Measurements from ENCODE around the gene TNS1. TPM values are rescaled to one million over a fixed set of nuclear protein-coding genes. Genes with fewer than 3 reads are reported as not detected.

Gene TNS1
- total RNA-seq, 1 donor from 2014 or later = 11.6 TPM

- peaks cover 5% of the 10 kb centered on the region for H3K27me3 Mint-ChIP-seq (ENCODE audit: unreplicated experiment)
- H3K9me3 Mint-ChIP-seq (ENCODE audit: unreplicated experiment) = no peaks in the 10 kb centered on the region
- no peak for DNase-seq (ENCODE audit: low spot score)
- TF ChIP-seq CTCF (IDR thresholded peaks at IDR 0.05; ENCODE audit: unreplicated experiment) = no peak
- no peak overlapping the region for H3K27ac Mint-ChIP-seq (ENCODE audit: unreplicated experiment)
- peaks cover 5% of the 10 kb centered on the region for H3K36me3 Mint-ChIP-seq (ENCODE audit: low read depth, unreplicated experiment)
- peaks cover 8% of the 10 kb centered on the region for H3K4me1 Mint-ChIP-seq (ENCODE audit: unreplicated experiment)
- no peak overlapping the region for H3K4me3 Mint-ChIP-seq (ENCODE audit: unreplicated experiment)
Measured at GRCh38 chr2:217792626-217793527, 209.9 kb downstream of the TNS1 start.

- Mint-ChIP-seq H3K36me3 (ENCODE audit: low read depth, unreplicated experiment) (peaks cover 7% of the 10 kb centered on the region), H3K27ac (ENCODE audit: unreplicated experiment) (no peak overlapping the region), H3K9me3 (ENCODE audit: unreplicated experiment) (no peaks in the 10 kb centered on the region), H3K27me3 (ENCODE audit: unreplicated experiment) (peaks cover 4% of the 10 kb centered on the region), H3K4me1 (ENCODE audit: unreplicated experiment) (peaks cover 8% of the 10 kb centered on the region), H3K4me3 (ENCODE audit: unreplicated experiment) (no peak overlapping the region)
- no peak for TF ChIP-seq CTCF (IDR thresholded peaks at IDR 0.05; ENCODE audit: unreplicated experiment)
- no peak for DNase-seq (ENCODE audit: low spot score)
Measured at GRCh38 chr2:217791551-217791950, 211.2 kb downstream of the TNS1 start.

- Mint-ChIP-seq H3K27me3 (ENCODE audit: unreplicated experiment) (peaks cover 4% of the 10 kb centered on the region), H3K4me1 (ENCODE audit: unreplicated experiment) (peaks cover 8% of the 10 kb centered on the region), H3K9me3 (ENCODE audit: unreplicated experiment) (no peaks in the 10 kb centered on the region), H3K27ac (ENCODE audit: unreplicated experiment) (no peak overlapping the region), H3K4me3 (ENCODE audit: unreplicated experiment) (no peak overlapping the region), H3K36me3 (ENCODE audit: low read depth, unreplicated experiment) (peaks cover 7% of the 10 kb centered on the region)
- TF ChIP-seq CTCF (IDR thresholded peaks at IDR 0.05; ENCODE audit: unreplicated experiment) = no peak
- DNase-seq (ENCODE audit: low spot score) = no peak
Measured at GRCh38 chr2:217790681-217791392, 212.0 kb downstream of the TNS1 start.

GRCh38 chr2:217790195-217790594 is 212.6 kb downstream of the TNS1 start:
- H3K4me3 Mint-ChIP-seq (ENCODE audit: unreplicated experiment) = no peak overlapping the region
- peaks cover 8% of the 10 kb centered on the region for H3K4me1 Mint-ChIP-seq (ENCODE audit: unreplicated experiment)
- peaks cover 7% of the 10 kb centered on the region for H3K36me3 Mint-ChIP-seq (ENCODE audit: low read depth, unreplicated experiment)
- H3K27ac Mint-ChIP-seq (ENCODE audit: unreplicated experiment) = no peak overlapping the region
- H3K27me3 Mint-ChIP-seq (ENCODE audit: unreplicated experiment) = peaks cover 4% of the 10 kb centered on the region
- TF ChIP-seq CTCF (IDR thresholded peaks at IDR 0.05; ENCODE audit: unreplicated experiment) = no peak
- no peaks in the 10 kb centered on the region for H3K9me3 Mint-ChIP-seq (ENCODE audit: unreplicated experiment)
- DNase-seq (ENCODE audit: low spot score) = no peak

Measured in endothelial cell (in vitro differentiated cells).